GM23338 (cell line): Measurements from ENCODE around the gene NEK11.

ENCODE experiments used
- CREB1 ChIP-seq: fragments of 250-450 bp; sonication (Bioruptor Pico); IDR thresholded peaks from 2 replicates; pipeline ENCODE4 v1.5.0; 2020; ENCODE audit warnings: low read depth, mild to moderate bottlenecking, moderate library complexity
- EZH2 ChIP-seq: fragments of 200-600 bp; sonication (generic); IDR thresholded peaks from one replicate; pipeline ENCODE4 v1.8.0; 2017; ENCODE audit warnings: antibody characterized with exemption, mild to moderate bottlenecking, low read depth; ENCODE audit not compliant: unreplicated experiment
- EZH2phosphoT487 ChIP-seq: fragments of 200-600 bp; sonication (generic); IDR thresholded peaks from one replicate; pipeline ENCODE4 v1.8.1; 2018; ENCODE audit warnings: antibody characterized with exemption; ENCODE audit not compliant: unreplicated experiment
- NANOG ChIP-seq: IDR thresholded peaks from 2 replicates; pipeline ENCODE4 v1.6.1; 2016; ENCODE audit warnings: antibody characterized with exemption, borderline replicate concordance
- POLR2AphosphoS5 ChIP-seq: IDR thresholded peaks from 2 replicates; pipeline ENCODE4 v1.6.1; 2016; ENCODE audit warnings: antibody characterized with exemption, low read depth
- STAT1 ChIP-seq: IDR thresholded peaks from one replicate; pipeline ENCODE4 v1.6.1; 2016; ENCODE audit warnings: antibody characterized with exemption; ENCODE audit not compliant: unreplicated experiment
- ZNF114 ChIP-seq: fragments of 250-450 bp; sonication (Bioruptor Pico); IDR thresholded peaks from 2 replicates; pipeline ENCODE4 v1.5.0; 2020; ENCODE audit warnings: mild to moderate bottlenecking, moderate library complexity
- ZNF331 ChIP-seq: fragments of 250-450 bp; sonication (Bioruptor Pico); IDR thresholded peaks from 2 replicates; pipeline ENCODE4 v1.5.0; 2020; ENCODE audit warnings: low read depth, mild to moderate bottlenecking, moderate library complexity
- TF ChIP-seq, protein P1 (sequence below), 2 experiments: fragments of 200-600 bp in 1 of 2; sonication (generic) in 1 of 2; conservative IDR thresholded peaks; 2 replicates each; pipeline versions ENCODE4 v1.5.1 to v1.6.1; 2016 to 2017; ENCODE audit warnings: antibody characterized with exemption in 2 of 2, low read depth in 2 of 2, mild to moderate bottlenecking in 2 of 2, moderate library complexity in 1 of 2
- TF ChIP-seq, protein P2 (sequence below): IDR thresholded peaks from one replicate; pipeline ENCODE4 v1.6.1; 2018; ENCODE audit warnings: antibody characterized with exemption; ENCODE audit not compliant: unreplicated experiment

- TF ChIP-seq, protein P1, sequence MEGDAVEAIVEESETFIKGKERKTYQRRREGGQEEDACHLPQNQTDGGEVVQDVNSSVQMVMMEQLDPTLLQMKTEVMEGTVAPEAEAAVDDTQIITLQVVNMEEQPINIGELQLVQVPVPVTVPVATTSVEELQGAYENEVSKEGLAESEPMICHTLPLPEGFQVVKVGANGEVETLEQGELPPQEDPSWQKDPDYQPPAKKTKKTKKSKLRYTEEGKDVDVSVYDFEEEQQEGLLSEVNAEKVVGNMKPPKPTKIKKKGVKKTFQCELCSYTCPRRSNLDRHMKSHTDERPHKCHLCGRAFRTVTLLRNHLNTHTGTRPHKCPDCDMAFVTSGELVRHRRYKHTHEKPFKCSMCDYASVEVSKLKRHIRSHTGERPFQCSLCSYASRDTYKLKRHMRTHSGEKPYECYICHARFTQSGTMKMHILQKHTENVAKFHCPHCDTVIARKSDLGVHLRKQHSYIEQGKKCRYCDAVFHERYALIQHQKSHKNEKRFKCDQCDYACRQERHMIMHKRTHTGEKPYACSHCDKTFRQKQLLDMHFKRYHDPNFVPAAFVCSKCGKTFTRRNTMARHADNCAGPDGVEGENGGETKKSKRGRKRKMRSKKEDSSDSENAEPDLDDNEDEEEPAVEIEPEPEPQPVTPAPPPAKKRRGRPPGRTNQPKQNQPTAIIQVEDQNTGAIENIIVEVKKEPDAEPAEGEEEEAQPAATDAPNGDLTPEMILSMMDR (conservative IDR thresholded peaks at IDR 0.05; ENCODE audit: low read depth in 2 of 2): no peak
- no peak for TF ChIP-seq EZH2
- no peak for TF ChIP-seq CREB1 (CRISPR knock-in tag)
- TF ChIP-seq EZH2phosphoT487: no peak
- TF ChIP-seq, protein P2, sequence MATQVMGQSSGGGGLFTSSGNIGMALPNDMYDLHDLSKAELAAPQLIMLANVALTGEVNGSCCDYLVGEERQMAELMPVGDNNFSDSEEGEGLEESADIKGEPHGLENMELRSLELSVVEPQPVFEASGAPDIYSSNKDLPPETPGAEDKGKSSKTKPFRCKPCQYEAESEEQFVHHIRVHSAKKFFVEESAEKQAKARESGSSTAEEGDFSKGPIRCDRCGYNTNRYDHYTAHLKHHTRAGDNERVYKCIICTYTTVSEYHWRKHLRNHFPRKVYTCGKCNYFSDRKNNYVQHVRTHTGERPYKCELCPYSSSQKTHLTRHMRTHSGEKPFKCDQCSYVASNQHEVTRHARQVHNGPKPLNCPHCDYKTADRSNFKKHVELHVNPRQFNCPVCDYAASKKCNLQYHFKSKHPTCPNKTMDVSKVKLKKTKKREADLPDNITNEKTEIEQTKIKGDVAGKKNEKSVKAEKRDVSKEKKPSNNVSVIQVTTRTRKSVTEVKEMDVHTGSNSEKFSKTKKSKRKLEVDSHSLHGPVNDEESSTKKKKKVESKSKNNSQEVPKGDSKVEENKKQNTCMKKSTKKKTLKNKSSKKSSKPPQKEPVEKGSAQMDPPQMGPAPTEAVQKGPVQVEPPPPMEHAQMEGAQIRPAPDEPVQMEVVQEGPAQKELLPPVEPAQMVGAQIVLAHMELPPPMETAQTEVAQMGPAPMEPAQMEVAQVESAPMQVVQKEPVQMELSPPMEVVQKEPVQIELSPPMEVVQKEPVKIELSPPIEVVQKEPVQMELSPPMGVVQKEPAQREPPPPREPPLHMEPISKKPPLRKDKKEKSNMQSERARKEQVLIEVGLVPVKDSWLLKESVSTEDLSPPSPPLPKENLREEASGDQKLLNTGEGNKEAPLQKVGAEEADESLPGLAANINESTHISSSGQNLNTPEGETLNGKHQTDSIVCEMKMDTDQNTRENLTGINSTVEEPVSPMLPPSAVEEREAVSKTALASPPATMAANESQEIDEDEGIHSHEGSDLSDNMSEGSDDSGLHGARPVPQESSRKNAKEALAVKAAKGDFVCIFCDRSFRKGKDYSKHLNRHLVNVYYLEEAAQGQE: no peak
- no peak for TF ChIP-seq ZNF114 (CRISPR knock-in tag)
- TF ChIP-seq POLR2AphosphoS5: no peak
- no peak for TF ChIP-seq NANOG
- TF ChIP-seq STAT1: no peak
- TF ChIP-seq ZNF331: no peak
Observed at GRCh38 chr3:130979117-130979516, 47.6 kb upstream of the NEK11 start.
